Immature natural killer cell (primary cell): ENCODE measurements around the gene DDX5. TPM values are rescaled to one million over a fixed set of nuclear protein-coding genes. Genes with fewer than 3 reads are reported as not detected.

Experiments used
- polyA plus RNA-seq, 3 donors: library from polyadenylated mRNA; unstranded; fragments of 300-500 nt; fragmentation: Illumina TruSeq; gene quantifications; one replicate each; pipeline ENCODE4 v1.2.3, GENCODE V29; 2021

The DDX5 gene
- polyA plus RNA-seq, 3 donors from 2014 or later, result 902 to 1,477 (median 1,071) TPM

Other genes with a start within 250 kb of the DDX5 start
- gene TEX2, start 243.0 kb downstream of the DDX5 start, polyA plus RNA-seq, result 1 to 10 TPM; 4.7 to 8.1 (median 6.3) TPM
- 10 to 100 TPM; 39.2 to 60.8 (median 53.4) TPM for gene PECAM1, start 115.4 kb downstream of the DDX5 start, polyA plus RNA-seq
- 1 to 10 TPM in 2 of 3 donors, not detected in 1; 1.8 to 9.6 TPM for gene MILR1, start 57.2 kb downstream of the DDX5 start, polyA plus RNA-seq
- 10 to 100 TPM in 1 of 3 donors, 1 to 10 TPM in 2; 3.4 to 10.7 (median 4.3) TPM for gene POLG2, start 9.2 kb downstream of the DDX5 start, polyA plus RNA-seq
- gene CEP95, start 688 bp upstream of the DDX5 start, polyA plus RNA-seq, result 10 to 100 TPM in 1 of 3 donors, 1 to 10 TPM in 2; 7.1 to 12.7 (median 7.5) TPM
- gene SMURF2, start 156.0 kb upstream of the DDX5 start, polyA plus RNA-seq, result 1 to 10 TPM; 8.1 to 8.5 (median 8.3) TPM